Muscle of leg (tissue), 11 donors: ENCODE measurements around the gene CYP26B1. TPM values are rescaled to one million over a fixed set of nuclear protein-coding genes. Genes with fewer than 3 reads are reported as not detected.

ENCODE experiments used
- DNase-seq: peaks from one replicate; pipeline ENCODE4 v3.0.0; 2013
- H3K27ac ChIP-seq: one replicate; pipeline ENCODE4 v1.5.1; 2013; ENCODE audit warnings: mild to moderate bottlenecking, low read length, control low read depth
- H3K27me3 ChIP-seq: one replicate; pipeline ENCODE4 v1.6.1; 2013; ENCODE audit warnings: low read length; ENCODE audit not compliant: control insufficient read depth, insufficient read depth
- H3K36me3 ChIP-seq: one replicate; pipeline ENCODE4 v1.6.1; 2013; ENCODE audit warnings: low read length; ENCODE audit not compliant: control insufficient read depth, insufficient read depth
- H3K4me1 ChIP-seq: one replicate; pipeline ENCODE4 v1.6.1; 2013; ENCODE audit warnings: low read length; ENCODE audit not compliant: control insufficient read depth, insufficient read depth
- H3K4me3 ChIP-seq: one replicate; pipeline ENCODE4 v1.5.1; 2013; ENCODE audit warnings: low read length, control low read depth
- H3K9me3 ChIP-seq: replicated peaks from 2 replicates; pipeline ENCODE4 v1.6.1; 2013; ENCODE audit warnings: low read depth, low read length; ENCODE audit not compliant: control insufficient read depth
- WGBS: methylation state at CpG from one replicate; pipeline ENCODE4 v1.1.5; 2013; ENCODE audit warnings: missing lambda C conversion rate; ENCODE audit not compliant: insufficient coverage; 5-methylcytosine and 5-hydroxymethylcytosine counted together
- polyA plus RNA-seq, 8 donors: library from polyadenylated mRNA; unstranded; fragments of 120-200 nt; gene quantifications; one replicate each; pipeline versions ENCODE4 v1.2.1 to v1.2.3, GENCODE V29; 2013; ENCODE audit warnings: inconsistent platforms in 1 of 8, low replicate concordance in 1 of 8; ENCODE audit not compliant: insufficient read length in 8 of 8, insufficient read depth in 1 of 8
- total RNA-seq: library from RNA; stranded (reverse); fragments of 120-200 nt; gene quantifications from one replicate; pipeline ENCODE4 v1.2.4, GENCODE V29; 2013

CYP26B1 gene
- total and polyA plus RNA-seq, 9 donors = 7.6 to 16.2 (median 14.3) TPM

- H3K27ac ChIP-seq = no peak overlapping the region
- no peaks in the 10 kb centered on the region for H3K9me3 ChIP-seq
- peaks cover 4% of the 10 kb centered on the region for H3K4me1 ChIP-seq
- H3K36me3 ChIP-seq = peaks cover 13% of the 10 kb centered on the region
- no peaks in the 10 kb centered on the region for H3K27me3 ChIP-seq
- 88% methylated on average over 1 of the region's 2 CpGs for WGBS
- no peak overlapping the region for H3K4me3 ChIP-seq
- no peak for DNase-seq
These were observed 30.9 kb upstream of the CYP26B1 start for GRCh38 chr2:72178551-72178950.

DNA sequence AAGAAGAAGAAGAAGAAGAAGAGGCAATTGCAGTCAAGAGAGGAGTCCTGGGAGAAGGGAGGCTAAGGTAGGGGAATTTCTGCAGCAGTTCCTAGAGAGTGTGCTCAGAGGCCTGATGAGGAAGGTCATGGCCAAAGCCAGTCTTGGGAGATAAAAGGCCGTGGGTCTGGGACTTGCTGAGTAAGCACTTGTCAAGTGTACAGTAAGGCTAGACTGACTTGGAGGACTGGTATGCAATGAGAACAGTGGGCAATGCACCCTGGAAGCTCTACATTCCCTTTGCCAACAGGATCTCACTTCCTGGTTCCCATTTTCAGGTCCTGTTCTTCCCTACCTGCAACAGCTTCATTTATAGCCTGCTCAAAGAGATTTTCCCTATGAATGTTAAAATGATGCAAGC lies 28.6 kb upstream of the CYP26B1 start:
- DNase-seq = no peak
- 80% methylated on average over 1 of the region's 1 CpG for WGBS
- Histone ChIP-seq H3K4me3 (no peak overlapping the region), H3K36me3 (peaks cover 13% of the 10 kb centered on the region), H3K27me3 (no peaks in the 10 kb centered on the region), H3K4me1 (no peaks in the 10 kb centered on the region), H3K9me3 (no peaks in the 10 kb centered on the region), H3K27ac (no peak overlapping the region)

DNA sequence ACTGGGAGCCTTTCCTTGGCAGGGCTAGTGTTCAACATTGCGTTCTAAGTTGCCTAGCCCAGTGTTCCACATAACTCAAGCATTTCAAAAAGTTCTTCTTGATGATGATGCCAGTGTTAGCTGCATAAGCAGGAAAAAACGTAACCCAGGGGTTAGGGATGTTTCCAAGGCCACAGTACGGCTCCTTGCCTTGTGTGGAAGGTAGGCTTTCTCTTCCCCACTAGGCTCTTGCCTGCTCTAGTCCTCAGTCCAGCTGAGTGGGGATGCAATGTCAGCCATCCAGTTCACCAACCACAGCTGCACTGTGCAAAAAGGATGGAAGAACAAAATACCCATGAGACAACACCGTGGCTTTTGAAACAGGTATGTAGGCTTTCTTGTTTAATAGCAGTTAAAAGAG lies 28.0 kb upstream of the CYP26B1 start:
- Histone ChIP-seq H3K9me3 (no peaks in the 10 kb centered on the region), H3K27me3 (no peaks in the 10 kb centered on the region), H3K27ac (no peak overlapping the region), H3K36me3 (peaks cover 13% of the 10 kb centered on the region), H3K4me3 (no peak overlapping the region), H3K4me1 (no peaks in the 10 kb centered on the region)
- DNase-seq = no peak
- WGBS = 80% methylated on average over 1 of the region's 4 CpGs

GRCh38 chr2:72173640-72174321 lies 26.1 kb upstream of the CYP26B1 start:
- WGBS = 60% methylated on average over 2 of the region's 8 CpGs
- Histone ChIP-seq H3K27me3 (no peaks in the 10 kb centered on the region), H3K36me3 (peaks cover 13% of the 10 kb centered on the region), H3K4me3 (no peak overlapping the region), H3K27ac (no peak overlapping the region), H3K4me1 (no peaks in the 10 kb centered on the region), H3K9me3 (no peaks in the 10 kb centered on the region)
- no peak for DNase-seq

DNA sequence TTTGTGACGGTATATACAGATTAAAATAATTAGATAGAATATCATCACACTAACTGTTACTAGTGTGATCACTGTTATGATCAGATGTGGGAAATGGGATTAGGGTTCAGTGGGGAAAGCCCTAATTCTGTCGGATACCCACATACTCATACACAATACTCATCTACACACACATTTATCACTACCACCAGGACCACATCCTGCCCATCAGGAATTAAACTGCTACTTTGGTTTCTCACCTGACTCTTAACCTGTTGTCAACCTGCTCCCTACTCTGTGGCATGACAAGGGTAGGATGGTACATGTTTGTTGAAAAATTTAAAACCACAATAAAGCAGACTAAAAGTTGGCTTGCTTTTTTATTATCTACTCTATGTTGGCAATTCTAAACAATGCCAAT lies 24.8 kb upstream of the CYP26B1 start:
- Histone ChIP-seq H3K27ac (no peak overlapping the region), H3K27me3 (no peaks in the 10 kb centered on the region), H3K4me3 (no peak overlapping the region), H3K4me1 (no peaks in the 10 kb centered on the region), H3K9me3 (no peaks in the 10 kb centered on the region), H3K36me3 (peaks cover 5% of the 10 kb centered on the region)
- DNase-seq = no peak
- WGBS = no CpG with 5 or more reads among the region's 2 CpGs

GRCh38 chr2:72166279-72166678 lies 18.6 kb upstream of the CYP26B1 start:
- Histone ChIP-seq H3K9me3 (no peaks in the 10 kb centered on the region), H3K27me3 (no peaks in the 10 kb centered on the region), H3K27ac (no peak overlapping the region), H3K36me3 (no peaks in the 10 kb centered on the region), H3K4me1 (no peaks in the 10 kb centered on the region), H3K4me3 (no peak overlapping the region)
- WGBS = no CpG with 5 or more reads among the region's 3 CpGs
- no peak for DNase-seq

DNA sequence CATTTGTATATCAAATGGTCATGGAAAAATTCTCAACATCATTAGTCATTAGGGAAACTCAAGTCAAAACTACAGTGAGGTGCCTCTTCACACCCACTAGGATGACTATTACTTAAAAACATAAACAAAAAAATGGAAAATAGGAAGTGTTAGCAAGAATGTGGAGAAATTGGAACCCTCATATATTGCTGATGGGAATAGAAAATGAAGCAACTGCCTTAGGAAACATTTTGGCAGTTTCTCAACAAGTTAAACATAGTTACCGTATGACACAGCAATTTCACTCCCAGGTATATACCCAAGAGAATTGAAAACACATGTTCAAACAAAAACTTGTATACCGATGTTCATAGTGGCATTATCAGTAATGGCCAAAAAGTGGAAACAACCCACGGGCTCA lies 18.1 kb upstream of the CYP26B1 start:
- Histone ChIP-seq H3K27ac (no peak overlapping the region), H3K36me3 (no peaks in the 10 kb centered on the region), H3K4me1 (no peaks in the 10 kb centered on the region), H3K4me3 (no peak overlapping the region), H3K9me3 (no peaks in the 10 kb centered on the region), H3K27me3 (no peaks in the 10 kb centered on the region)
- WGBS = no CpG with 5 or more reads among the region's 3 CpGs
- no peak for DNase-seq

DNA sequence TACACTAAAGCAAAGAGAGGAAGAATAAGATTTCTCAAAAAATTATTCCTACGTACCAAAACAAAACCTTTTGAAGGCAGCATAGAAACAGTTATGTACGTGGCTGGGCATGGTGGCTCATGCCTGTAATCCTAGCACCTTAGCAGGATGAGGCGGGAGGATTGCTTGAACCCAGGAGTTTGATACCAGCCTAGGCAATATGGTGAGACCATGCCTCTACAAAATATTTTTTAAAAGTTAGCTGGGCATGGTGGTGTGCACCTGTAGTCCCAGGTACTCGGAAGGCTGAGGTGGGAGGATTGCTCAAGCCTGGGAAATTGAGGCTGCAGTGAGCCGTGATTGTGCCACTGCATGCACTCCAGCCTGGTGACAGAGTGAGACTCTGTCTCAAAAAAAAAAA lies 14.9 kb upstream of the CYP26B1 start:
- no peaks in the 10 kb centered on the region for H3K9me3 ChIP-seq
- WGBS = 100% methylated on average over 1 of the region's 5 CpGs
- H3K36me3 ChIP-seq = no peaks in the 10 kb centered on the region
- H3K27me3 ChIP-seq = no peaks in the 10 kb centered on the region
- no peak for DNase-seq
- H3K4me1 ChIP-seq = no peaks in the 10 kb centered on the region
- H3K4me3 ChIP-seq = no peak overlapping the region
- no peak overlapping the region for H3K27ac ChIP-seq

DNA sequence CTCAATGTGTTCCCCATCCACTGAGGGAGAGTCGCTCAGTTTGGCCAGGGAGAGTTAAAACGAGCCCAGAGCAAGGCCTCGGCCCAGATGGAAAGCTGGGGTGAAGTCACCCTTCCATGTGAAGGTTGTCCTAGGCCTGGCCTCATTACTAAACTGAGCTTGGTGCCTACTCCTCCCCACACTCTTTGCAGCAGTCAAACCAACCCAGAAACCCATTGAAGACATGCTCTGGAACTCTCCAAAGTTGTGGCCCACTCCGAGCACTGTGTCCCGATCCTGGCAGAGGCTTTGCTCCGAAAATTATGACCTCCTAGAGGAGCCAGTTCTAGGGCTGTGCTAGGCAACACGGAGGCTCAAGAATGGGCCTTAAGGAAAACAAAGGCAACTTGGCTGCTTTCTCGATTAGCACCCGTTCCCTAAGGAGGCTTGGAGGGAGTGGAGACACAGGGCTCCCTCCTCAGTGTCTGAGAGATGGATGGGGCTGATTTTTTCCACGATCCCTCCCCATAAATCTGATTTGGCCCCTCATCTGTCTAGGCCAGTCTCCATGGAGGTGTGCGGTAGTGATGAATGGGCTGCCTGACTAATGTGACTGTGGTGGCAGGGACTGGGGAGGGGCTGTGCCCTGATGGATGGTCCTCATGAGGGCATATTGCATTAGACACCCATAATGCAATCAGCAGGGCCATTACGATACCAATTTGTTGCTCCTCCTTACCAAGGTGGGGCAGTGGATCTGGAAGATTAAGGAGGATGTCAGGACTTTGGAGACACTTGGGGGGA lies 11.7 kb upstream of the CYP26B1 start:
- H3K27me3 ChIP-seq = peaks cover 8% of the 10 kb centered on the region
- H3K36me3 ChIP-seq = no peaks in the 10 kb centered on the region
- H3K4me1 ChIP-seq = no peaks in the 10 kb centered on the region
- H3K27ac ChIP-seq = no peak overlapping the region
- WGBS = 86% methylated on average over 5 of the region's 12 CpGs
- DNase-seq = no peak
- H3K4me3 ChIP-seq = no peak overlapping the region
- H3K9me3 ChIP-seq = no peaks in the 10 kb centered on the region

DNA sequence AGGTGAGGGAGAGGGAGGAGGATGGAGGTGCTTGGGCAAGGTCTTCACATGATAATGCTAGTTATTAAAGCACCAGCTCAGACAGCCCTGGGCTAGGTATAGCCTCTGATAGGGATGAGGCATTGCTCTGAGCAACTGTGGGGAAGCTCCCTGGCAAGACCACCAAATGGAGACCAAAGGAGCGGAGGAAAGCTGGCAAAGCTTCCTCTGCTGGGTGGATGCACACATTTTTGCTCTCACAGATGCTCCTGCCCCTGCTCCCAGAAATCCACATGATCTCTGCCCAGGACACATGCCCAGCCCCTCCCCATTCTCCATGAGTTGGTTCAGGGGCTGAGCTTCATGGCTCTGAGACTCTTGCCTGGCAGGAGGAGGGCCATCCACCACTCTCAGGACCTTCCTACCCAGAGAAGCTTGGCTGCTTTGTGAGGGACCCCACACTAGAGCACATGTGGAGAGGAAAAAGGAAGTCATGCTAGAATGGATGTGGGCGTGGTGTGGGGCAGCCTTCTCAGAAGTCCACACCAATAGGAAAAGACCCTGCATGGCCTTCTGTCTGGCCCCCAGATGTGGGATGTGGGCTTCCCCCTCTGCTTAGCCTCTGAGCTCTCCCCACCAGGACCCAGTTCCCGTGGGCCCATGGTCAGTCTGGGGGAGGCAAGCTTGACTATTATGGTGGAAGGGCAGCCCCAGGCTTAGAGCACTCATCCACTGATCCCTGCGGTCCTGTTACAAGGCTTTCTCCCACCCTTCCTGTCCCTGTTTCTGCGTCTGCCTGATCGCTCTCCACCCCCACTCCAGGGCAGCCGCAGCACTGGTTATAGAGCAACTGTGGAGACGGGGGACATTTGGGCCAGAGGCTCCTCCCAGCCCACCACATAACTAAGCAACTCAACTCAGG lies 10.5 kb upstream of the CYP26B1 start:
- H3K4me1 ChIP-seq = no peaks in the 10 kb centered on the region
- DNase-seq = no peak
- no peak overlapping the region for H3K27ac ChIP-seq
- peaks cover 14% of the 10 kb centered on the region for H3K27me3 ChIP-seq
- H3K9me3 ChIP-seq = no peaks in the 10 kb centered on the region
- H3K4me3 ChIP-seq = no peak overlapping the region
- WGBS = 73% methylated on average over 5 of the region's 8 CpGs
- no peaks in the 10 kb centered on the region for H3K36me3 ChIP-seq
